ENCODE measurements around the gene METTL3.

METTL3 gene

GRCh38 chr14:21476523-21476924 lies 34.6 kb downstream of the METTL3 start:
- peak; percentile 83 for DNase-seq

- no peak for DNase-seq
Measured at GRCh38 chr14:21475767-21476522, 35.2 kb downstream of the METTL3 start.

- DNase-seq: no peak
Measured at GRCh38 chr14:21467616-21468015, 43.5 kb downstream of the METTL3 start.

GRCh38 chr14:21455912-21456667 lies 55.0 kb downstream of the METTL3 start, which contains the start of gene CHD8:
TSS of gene CHD8 (minus strand) at chr14:21456123. CDS start at chr14:21431643, 24,480 bp downstream.
- DNase-seq: peak; percentile 98

- DNase-seq: no peak
Measured at GRCh38 chr14:21455592-21455911, 55.6 kb downstream of the METTL3 start.

GRCh38 chr14:21454843-21455544 lies 56.1 kb downstream of the METTL3 start:
- no peak for DNase-seq

GRCh38 chr14:21449899-21450216 lies 61.3 kb downstream of the METTL3 start:
- no peak for DNase-seq
